GM23248 (cell line): ENCODE measurements around the gene DKK3.

ENCODE experiments used
- EZH2 ChIP-seq: fragments of 200-600 bp; sonication (generic); IDR thresholded peaks from 2 replicates; pipeline ENCODE4 v1.6.1; 2018; ENCODE audit warnings: antibody characterized with exemption, mild to moderate bottlenecking; ENCODE audit not compliant: insufficient read depth, poor library complexity, severe bottlenecking
- EZH2phosphoT487 ChIP-seq: fragments of 200-600 bp; sonication (generic); IDR thresholded peaks from 2 replicates; pipeline ENCODE4 v1.6.1; 2018; ENCODE audit warnings: antibody characterized with exemption, moderate library complexity, mild to moderate bottlenecking, low read depth; ENCODE audit not compliant: insufficient read depth

GRCh38 chr11:11956006-11956405, 52.4 kb downstream of the DKK3 start:
- no peak for TF ChIP-seq EZH2
- no peak for TF ChIP-seq EZH2phosphoT487
